ENCODE data around the gene HLA-DPB1. TPM values are rescaled to one million over a fixed set of nuclear protein-coding genes. Genes with fewer than 3 reads are reported as not detected.

Gene HLA-DPB1
- polyA plus RNA-seq, 3 donors, result 569 to 682 (median 676) TPM

DNA sequence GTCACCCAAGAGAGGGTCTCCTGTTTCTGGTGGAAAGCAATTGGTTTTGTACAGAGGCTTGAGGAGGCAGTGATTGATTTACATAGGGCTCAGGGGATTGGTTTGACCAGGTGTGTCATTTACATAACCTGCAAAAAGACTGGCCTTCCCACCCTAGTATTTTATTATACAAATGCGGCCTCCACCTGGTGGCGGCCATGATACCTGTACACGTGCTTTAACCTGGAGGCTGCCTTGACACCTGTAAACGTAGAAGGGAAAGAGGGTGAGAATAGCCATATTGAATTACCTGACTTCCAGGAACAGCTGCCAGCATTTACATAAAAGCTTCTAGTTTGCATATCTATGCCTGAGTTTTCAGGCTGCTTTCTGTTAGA, 48.7 kb downstream of the HLA-DPB1 start:
- Histone ChIP-seq H3K4me3 (replicated peaks in 1 of 3; ENCODE audit: low read depth in 2 of 3, low read length in 3 of 3) (no peak overlapping the region), H3K4me1 (ENCODE audit: control insufficient read depth in 1 of 2, insufficient read depth in 2 of 2, low read length in 2 of 2) (no peaks in the 10 kb centered on the region), H3K4me2 (replicated peaks; ENCODE audit: extremely low read depth, low read length, poor library complexity, severe bottlenecking) (no peak overlapping the region), H3K36me3 (replicated peaks in 1 of 2; ENCODE audit: control insufficient read depth in 1 of 2, insufficient read depth in 2 of 2, low read length in 2 of 2) (no peaks in the 10 kb centered on the region), H3K27ac (ENCODE audit: low read depth in 1 of 2, low read length in 2 of 2) (no peak overlapping the region), H3K27me3 (ENCODE audit: control insufficient read depth in 2 of 2, insufficient read depth in 2 of 2, low read length in 2 of 2) (no peaks in the 10 kb centered on the region), H3K9me3 (replicated peaks in 1 of 2; ENCODE audit: control insufficient read depth in 1 of 2, insufficient read depth in 1 of 2, low read length in 2 of 2) (peaks cover 13 to 18% of the 10 kb centered on the region in 2 donors), H3K79me2 (ENCODE audit: insufficient read depth, low read length) (no peaks in the 10 kb centered on the region), H3K9ac (ENCODE audit: insufficient read depth, low read length, poor library complexity, severe bottlenecking) (no peak overlapping the region), H2AFZ (ENCODE audit: insufficient read depth, low read depth, low read length, poor library complexity, severe bottlenecking) (no peak overlapping the region), H4K20me1 (ENCODE audit: insufficient read depth, low read length) (no peaks in the 10 kb centered on the region)
- peaks cover 10 to 28% (median 18%) of the 10 kb centered on the region in 7 donors for H3K9me3 Mint-ChIP-seq
- no peak for DNase-seq
- no peaks in the 10 kb centered on the region for H3K4me1 Mint-ChIP-seq
- WGBS (ENCODE audit: insufficient coverage), result 80% methylated on average over 1 of the region's 4 CpGs
- no peak overlapping the region for H3K4me3 Mint-ChIP-seq
- intact Hi-C loops (cut with micrococcal nuclease), result loop anchor here in 1 of 2 donors (5.0 kb wide), 2 partner anchors 33 to 123 kb away; no protein-coding TSS in a partner anchor
- peaks cover 5 to 17% (median 6%) of the 10 kb centered on the region in 3 donors for H3K27me3 Mint-ChIP-seq (ENCODE audit: low read depth in 3 of 3)
- peaks cover 0 to 3% of the 10 kb centered on the region in 2 donors for H3K36me3 Mint-ChIP-seq
- H3K27ac Mint-ChIP-seq, result no peak overlapping the region
- TF ChIP-seq, protein P1, sequence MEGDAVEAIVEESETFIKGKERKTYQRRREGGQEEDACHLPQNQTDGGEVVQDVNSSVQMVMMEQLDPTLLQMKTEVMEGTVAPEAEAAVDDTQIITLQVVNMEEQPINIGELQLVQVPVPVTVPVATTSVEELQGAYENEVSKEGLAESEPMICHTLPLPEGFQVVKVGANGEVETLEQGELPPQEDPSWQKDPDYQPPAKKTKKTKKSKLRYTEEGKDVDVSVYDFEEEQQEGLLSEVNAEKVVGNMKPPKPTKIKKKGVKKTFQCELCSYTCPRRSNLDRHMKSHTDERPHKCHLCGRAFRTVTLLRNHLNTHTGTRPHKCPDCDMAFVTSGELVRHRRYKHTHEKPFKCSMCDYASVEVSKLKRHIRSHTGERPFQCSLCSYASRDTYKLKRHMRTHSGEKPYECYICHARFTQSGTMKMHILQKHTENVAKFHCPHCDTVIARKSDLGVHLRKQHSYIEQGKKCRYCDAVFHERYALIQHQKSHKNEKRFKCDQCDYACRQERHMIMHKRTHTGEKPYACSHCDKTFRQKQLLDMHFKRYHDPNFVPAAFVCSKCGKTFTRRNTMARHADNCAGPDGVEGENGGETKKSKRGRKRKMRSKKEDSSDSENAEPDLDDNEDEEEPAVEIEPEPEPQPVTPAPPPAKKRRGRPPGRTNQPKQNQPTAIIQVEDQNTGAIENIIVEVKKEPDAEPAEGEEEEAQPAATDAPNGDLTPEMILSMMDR (IDR thresholded peaks at IDR 0.05), result no peak

DNA sequence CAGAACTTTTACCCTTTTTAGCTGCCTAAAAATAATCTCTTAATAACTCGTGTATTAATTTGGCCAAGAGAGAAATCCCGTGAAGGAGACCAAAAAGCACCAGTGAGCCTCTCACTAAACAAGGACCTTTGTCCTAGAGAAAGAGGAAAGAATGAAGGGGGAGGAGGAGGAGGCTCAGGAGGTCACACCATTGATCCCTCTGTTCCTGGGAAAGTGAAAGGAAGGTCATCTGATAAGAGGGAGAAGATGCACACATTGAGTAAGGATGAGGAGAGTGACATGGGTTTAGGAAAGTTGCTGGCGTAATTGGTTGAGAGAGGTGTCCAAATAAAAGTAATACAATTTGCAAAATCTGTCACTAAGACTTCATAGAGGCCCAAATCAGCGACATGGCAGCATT, 49.2 kb downstream of the HLA-DPB1 start:
- Mint-ChIP-seq H3K36me3 (peaks cover 0 to 3% of the 10 kb centered on the region in 2 donors), H3K9me3 (peaks cover 10 to 28% (median 18%) of the 10 kb centered on the region in 7 donors), H3K27me3 (ENCODE audit: low read depth in 3 of 3) (peaks cover 5 to 17% (median 6%) of the 10 kb centered on the region in 3 donors), H3K4me3 (no peak overlapping the region), H3K4me1 (no peaks in the 10 kb centered on the region), H3K27ac (no peak overlapping the region)
- Histone ChIP-seq H3K36me3 (replicated peaks in 1 of 2; ENCODE audit: control insufficient read depth in 1 of 2, insufficient read depth in 2 of 2, low read length in 2 of 2) (no peaks in the 10 kb centered on the region), H3K4me1 (ENCODE audit: control insufficient read depth in 1 of 2, insufficient read depth in 2 of 2, low read length in 2 of 2) (no peaks in the 10 kb centered on the region), H3K9ac (ENCODE audit: insufficient read depth, low read length, poor library complexity, severe bottlenecking) (no peak overlapping the region), H3K9me3 (replicated peaks in 1 of 2; ENCODE audit: control insufficient read depth in 1 of 2, insufficient read depth in 1 of 2, low read length in 2 of 2) (peaks cover 13 to 18% of the 10 kb centered on the region in 2 donors), H2AFZ (ENCODE audit: insufficient read depth, low read depth, low read length, poor library complexity, severe bottlenecking) (no peak overlapping the region), H3K79me2 (ENCODE audit: insufficient read depth, low read length) (no peaks in the 10 kb centered on the region), H3K4me3 (replicated peaks in 1 of 3; ENCODE audit: low read depth in 2 of 3, low read length in 3 of 3) (no peak overlapping the region), H3K27ac (ENCODE audit: low read depth in 1 of 2, low read length in 2 of 2) (no peak overlapping the region), H3K27me3 (ENCODE audit: control insufficient read depth in 2 of 2, insufficient read depth in 2 of 2, low read length in 2 of 2) (no peaks in the 10 kb centered on the region), H3K4me2 (replicated peaks; ENCODE audit: extremely low read depth, low read length, poor library complexity, severe bottlenecking) (no peak overlapping the region), H4K20me1 (ENCODE audit: insufficient read depth, low read length) (no peaks in the 10 kb centered on the region)
- no CpG with 5 or more reads among the region's 4 CpGs for WGBS (ENCODE audit: insufficient coverage)
- TF ChIP-seq, protein P1 (IDR thresholded peaks at IDR 0.05), result no peak
- intact Hi-C loops (cut with micrococcal nuclease), result loop anchor here in 1 of 2 donors (5.0 kb wide), 2 partner anchors 32 to 122 kb away; no protein-coding TSS in a partner anchor
- DNase-seq, result no peak
